Measurements from ENCODE around the gene PSME1. TPM values are rescaled to one million over a fixed set of nuclear protein-coding genes. Genes with fewer than 3 reads are reported as not detected.

The PSME1 gene
- total and polyA plus RNA-seq, 5 donors = 99.8 to 141 (median 104) TPM

- Histone ChIP-seq H3K27ac (ENCODE audit: low read length) (no peak overlapping the region), H3K27me3 (ENCODE audit: control insufficient read depth, insufficient read depth) (no peaks in the 10 kb centered on the region), H3K9me3 (ENCODE audit: control insufficient read depth, low read length) (no peaks in the 10 kb centered on the region), H3K4me3 (ENCODE audit: low read length) (no peak overlapping the region), H3K4me1 (ENCODE audit: control insufficient read depth, insufficient read depth, low read length) (peaks cover 2% of the 10 kb centered on the region)
- intact Hi-C loops (cut with DNase I) = no loop called here
- WGBS = 89% methylated on average over 9 of the region's 9 CpGs
- DNase-seq = no peak
- no peak for ATAC-seq
Observed at GRCh38 chr14:24139272-24139934, 3.4 kb downstream of the PSME1 start.

- peaks cover 6% of the 10 kb centered on the region for H3K4me1 ChIP-seq (ENCODE audit: control insufficient read depth, insufficient read depth, low read length)
- ATAC-seq = peak; percentile 95 to 96
- peak; percentile 100 for DNase-seq
- intact Hi-C loops (cut with DNase I) = no loop called here
- peak within 1 kb of the TSS; percentile 98 for H3K27ac ChIP-seq (ENCODE audit: low read length)
- H3K4me3 ChIP-seq (ENCODE audit: low read length) = peak within 1 kb of the TSS; percentile 75
- under 1% methylated on average over 65 of the region's 65 CpGs for WGBS
- H3K9me3 ChIP-seq (ENCODE audit: control insufficient read depth, low read length) = no peaks in the 10 kb centered on the region
- no peaks in the 10 kb centered on the region for H3K27me3 ChIP-seq (ENCODE audit: control insufficient read depth, insufficient read depth)
Observed at GRCh38 chr14:24141097-24141880, 5.3 kb downstream of the PSME1 start, which contains the start of gene EMC9. Gene EMC9 (minus strand): TSS chr14:24141591. CDS start chr14:24141304, 287 bp downstream.

GRCh38 chr14:24143511-24143910 is 7.5 kb downstream of the PSME1 start:
- Histone ChIP-seq H3K9me3 (ENCODE audit: control insufficient read depth, low read length) (no peaks in the 10 kb centered on the region), H3K27ac (ENCODE audit: low read length) (no peak overlapping the region), H3K27me3 (ENCODE audit: control insufficient read depth, insufficient read depth) (no peaks in the 10 kb centered on the region), H3K4me3 (ENCODE audit: low read length) (no peak overlapping the region), H3K4me1 (ENCODE audit: control insufficient read depth, insufficient read depth, low read length) (peaks cover 12% of the 10 kb centered on the region)
- no peak for ATAC-seq
- WGBS = 59% methylated on average over 2 of the region's 2 CpGs
- intact Hi-C loops (cut with DNase I) = no loop called here
- DNase-seq = no peak

GRCh38 chr14:24144451-24144850 is 8.5 kb downstream of the PSME1 start:
- no peaks in the 10 kb centered on the region for H3K27me3 ChIP-seq (ENCODE audit: control insufficient read depth, insufficient read depth)
- H3K4me3 ChIP-seq (ENCODE audit: low read length) = no peak overlapping the region
- WGBS = 86% methylated on average over 1 of the region's 1 CpG
- ATAC-seq = no peak
- DNase-seq = no peak
- H3K9me3 ChIP-seq (ENCODE audit: control insufficient read depth, low read length) = no peaks in the 10 kb centered on the region
- H3K4me1 ChIP-seq (ENCODE audit: control insufficient read depth, insufficient read depth, low read length) = peaks cover 13% of the 10 kb centered on the region
- H3K27ac ChIP-seq (ENCODE audit: low read length) = no peak overlapping the region
- intact Hi-C loops (cut with DNase I) = no loop called here

- Histone ChIP-seq H3K27me3 (ENCODE audit: control insufficient read depth, insufficient read depth) (no peaks in the 10 kb centered on the region), H3K4me3 (ENCODE audit: low read length) (no peak overlapping the region), H3K9me3 (ENCODE audit: control insufficient read depth, low read length) (no peaks in the 10 kb centered on the region), H3K4me1 (ENCODE audit: control insufficient read depth, insufficient read depth, low read length) (peaks cover 12% of the 10 kb centered on the region), H3K27ac (ENCODE audit: low read length) (no peak overlapping the region)
- DNase-seq (no peak), ATAC-seq (no peak)
- 97% methylated on average over 2 of the region's 2 CpGs for WGBS
- intact Hi-C loops (cut with DNase I) = no loop called here
Observed at GRCh38 chr14:24145219-24145618, 9.2 kb downstream of the PSME1 start.

- ATAC-seq = no peak
- intact Hi-C loops (cut with DNase I) = no loop called here
Observed at GRCh38 chr14:24145690-24146452, 9.9 kb downstream of the PSME1 start.

GRCh38 chr14:24146453-24146977 is 10.5 kb downstream of the PSME1 start, which contains the start of gene PSME2:
Gene PSME2 (minus strand): TSS chr14:24146610. CDS start chr14:24146581, 29 bp downstream.
- no peaks in the 10 kb centered on the region for H3K9me3 ChIP-seq (ENCODE audit: control insufficient read depth, low read length)
- DNase-seq (peak; percentile 97 to 98 (median 97)), ATAC-seq (peak; percentile 88 to 91)
- H3K4me3 ChIP-seq (ENCODE audit: low read length) = peak within 1 kb of the TSS; percentile 89
- H3K27ac ChIP-seq (ENCODE audit: low read length) = peak within 1 kb of the TSS; percentile 95
- intact Hi-C loops (cut with DNase I) = no loop called here
- under 1% methylated on average over 25 of the region's 25 CpGs for WGBS
- H3K27me3 ChIP-seq (ENCODE audit: control insufficient read depth, insufficient read depth) = no peaks in the 10 kb centered on the region
- H3K4me1 ChIP-seq (ENCODE audit: control insufficient read depth, insufficient read depth, low read length) = peaks cover 12% of the 10 kb centered on the region

More at GRCh38 chr14:24145690-24146452, 9.9 kb downstream of the PSME1 start:
- H3K4me1 ChIP-seq (ENCODE audit: control insufficient read depth, insufficient read depth, low read length) = peaks cover 12% of the 10 kb centered on the region
- no peaks in the 10 kb centered on the region for H3K27me3 ChIP-seq (ENCODE audit: control insufficient read depth, insufficient read depth)
- H3K27ac ChIP-seq (ENCODE audit: low read length) = peak overlapping the region; percentile 95
- DNase-seq = no peak
- H3K4me3 ChIP-seq (ENCODE audit: low read length) = peak overlapping the region; percentile 57
- H3K9me3 ChIP-seq (ENCODE audit: control insufficient read depth, low read length) = no peaks in the 10 kb centered on the region
- WGBS = 18% methylated on average over 9 of the region's 9 CpGs

GRCh38 chr14:24146978-24147760 is 11.2 kb downstream of the PSME1 start, which contains the start of gene RNF31:
Gene RNF31 (plus strand): TSS chr14:24147498. CDS start chr14:24147699, 201 bp downstream.
- H3K27me3 ChIP-seq (ENCODE audit: control insufficient read depth, insufficient read depth) = no peaks in the 10 kb centered on the region
- peak within 1 kb of the TSS; percentile 95 for H3K27ac ChIP-seq (ENCODE audit: low read length)
- peak; percentile 95 to 97 for ATAC-seq
- H3K9me3 ChIP-seq (ENCODE audit: control insufficient read depth, low read length) = no peaks in the 10 kb centered on the region
- intact Hi-C loops (cut with DNase I) = no loop called here
- WGBS = under 1% methylated on average over 57 of the region's 57 CpGs
- peak within 1 kb of the TSS; percentile 89 for H3K4me3 ChIP-seq (ENCODE audit: low read length)
- DNase-seq = peak; percentile 99
- H3K4me1 ChIP-seq (ENCODE audit: control insufficient read depth, insufficient read depth, low read length) = peaks cover 12% of the 10 kb centered on the region

GRCh38 chr14:24147761-24148428 is 11.9 kb downstream of the PSME1 start:
- DNase-seq = no peak
- intact Hi-C loops (cut with DNase I) = no loop called here
- peaks cover 12% of the 10 kb centered on the region for H3K4me1 ChIP-seq (ENCODE audit: control insufficient read depth, insufficient read depth, low read length)
- ATAC-seq = no peak
- H3K4me3 ChIP-seq (ENCODE audit: low read length) = peak overlapping the region; percentile 89
- H3K27ac ChIP-seq (ENCODE audit: low read length) = peak overlapping the region; percentile 77
- H3K27me3 ChIP-seq (ENCODE audit: control insufficient read depth, insufficient read depth) = no peaks in the 10 kb centered on the region
- 7% methylated on average over 29 of the region's 29 CpGs for WGBS
- H3K9me3 ChIP-seq (ENCODE audit: control insufficient read depth, low read length) = no peaks in the 10 kb centered on the region

Measured in right cardiac atrium (tissue), 5 donors.